GM23248 (cell line): ENCODE data around the gene MVP.

Source experiments
- EZH2 ChIP-seq: fragments of 200-600 bp; sonication (generic); IDR thresholded peaks from 2 replicates; pipeline ENCODE4 v1.6.1; 2018; ENCODE audit warnings: antibody characterized with exemption, mild to moderate bottlenecking; ENCODE audit not compliant: insufficient read depth, poor library complexity, severe bottlenecking
- EZH2phosphoT487 ChIP-seq: fragments of 200-600 bp; sonication (generic); IDR thresholded peaks from 2 replicates; pipeline ENCODE4 v1.6.1; 2018; ENCODE audit warnings: antibody characterized with exemption, moderate library complexity, mild to moderate bottlenecking, low read depth; ENCODE audit not compliant: insufficient read depth

GRCh38 chr16:29840240-29840639, 20.0 kb downstream of the MVP start:
- TF ChIP-seq EZH2 = no peak
- no peak for TF ChIP-seq EZH2phosphoT487
